HPDE6-E6E7 (cell line): ENCODE measurements around the gene SURF4.

Experiments used
- DNase-seq: peaks from one replicate; pipeline ENCODE4 v3.0.0; 2011; ENCODE audit warnings: missing footprints; ENCODE audit errors: extremely low spot score

SURF4 gene

GRCh38 chr9:133352635-133353340 lies 23.1 kb downstream of the SURF4 start:
- DNase-seq = no peak

GRCh38 chr9:133351908-133352634 lies 23.8 kb downstream of the SURF4 start:
- DNase-seq = no peak

DNA sequence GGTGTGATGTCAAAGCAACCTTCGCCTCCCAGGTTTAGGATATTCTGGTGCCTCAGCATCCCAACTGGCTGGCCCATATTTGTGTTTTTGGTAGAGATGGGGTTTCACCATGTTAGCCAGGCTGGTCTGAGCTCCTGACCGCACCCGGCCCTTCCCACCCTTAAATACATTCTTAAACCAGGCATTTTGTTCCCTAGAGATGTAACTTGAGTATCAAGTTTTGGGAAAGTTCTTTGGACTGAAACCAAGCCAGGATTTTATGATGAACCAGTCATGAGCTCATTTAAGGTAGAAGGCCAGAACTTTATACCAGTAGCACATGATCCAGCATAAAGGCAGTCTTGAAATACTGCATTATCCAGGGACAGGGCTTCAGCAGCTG lies 24.3 kb downstream of the SURF4 start:
- DNase-seq = no peak

DNA sequence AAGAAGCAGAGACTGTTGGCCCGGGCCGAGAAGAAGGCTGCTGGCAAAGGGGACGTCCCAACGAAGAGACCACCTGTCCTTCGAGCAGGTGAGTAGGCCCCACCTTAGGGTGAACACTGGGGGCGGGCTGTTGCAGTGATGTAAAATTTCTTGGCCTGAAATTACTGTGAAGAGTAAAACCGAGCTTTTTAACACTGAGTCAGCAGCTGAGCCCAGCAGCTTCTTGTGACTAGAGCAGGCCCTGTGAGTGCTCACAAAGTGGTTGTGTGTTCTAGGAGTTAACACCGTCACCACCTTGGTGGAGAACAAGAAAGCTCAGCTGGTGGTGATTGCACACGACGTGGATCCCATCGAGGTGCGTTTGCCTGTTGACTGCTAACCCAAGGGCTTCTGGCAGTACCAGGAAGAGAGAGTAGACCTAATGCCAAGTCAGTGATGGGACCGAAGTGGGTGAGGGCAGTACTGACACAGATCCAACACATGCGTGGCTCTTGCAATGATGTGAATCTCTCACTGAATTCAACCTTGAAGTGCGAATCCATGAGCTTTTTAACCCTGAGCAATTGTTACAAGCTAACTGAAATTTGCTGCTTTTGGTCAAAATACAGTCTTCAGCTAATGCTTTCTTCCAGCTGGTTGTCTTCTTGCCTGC lies 25.8 kb downstream of the SURF4 start:
- no peak for DNase-seq

- DNase-seq = no peak
These were observed 26.9 kb downstream of the SURF4 start for GRCh38 chr9:133348718-133349573.

- peak; percentile 81 for DNase-seq
These were observed 27.7 kb downstream of the SURF4 start, which contains the start of the genes MED22 and RPL7A for GRCh38 chr9:133347985-133348717. MED22 (minus strand) TSS chr9:133348131; CDS start chr9:133346662, 1,469 bp downstream. RPL7A (plus strand) TSS chr9:133348218; CDS start chr9:133348244, 26 bp downstream.

DNA sequence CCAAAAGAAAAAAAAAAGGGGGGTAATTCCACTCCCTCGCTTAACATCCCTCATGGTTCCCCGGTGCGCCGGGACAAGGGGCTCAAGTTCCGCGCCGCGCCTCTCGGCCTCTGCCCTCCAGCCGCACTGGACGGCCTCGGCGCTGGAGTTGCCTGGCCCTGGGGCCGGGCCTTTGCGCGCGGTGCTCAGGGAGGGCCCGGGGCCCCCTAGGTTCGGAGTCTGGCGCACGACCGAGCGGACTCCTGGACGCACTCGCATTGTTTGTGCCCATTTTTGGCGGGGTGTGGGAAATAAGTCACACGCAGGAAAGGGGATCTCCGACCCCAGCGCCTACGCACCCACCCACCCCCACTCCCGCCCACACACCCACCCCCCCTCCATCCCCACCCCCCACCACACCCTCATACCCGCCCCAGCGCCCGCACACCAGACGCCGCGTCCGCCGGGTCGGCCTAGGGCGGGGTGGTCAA lies 28.3 kb downstream of the SURF4 start:
- no peak for DNase-seq

DNA sequence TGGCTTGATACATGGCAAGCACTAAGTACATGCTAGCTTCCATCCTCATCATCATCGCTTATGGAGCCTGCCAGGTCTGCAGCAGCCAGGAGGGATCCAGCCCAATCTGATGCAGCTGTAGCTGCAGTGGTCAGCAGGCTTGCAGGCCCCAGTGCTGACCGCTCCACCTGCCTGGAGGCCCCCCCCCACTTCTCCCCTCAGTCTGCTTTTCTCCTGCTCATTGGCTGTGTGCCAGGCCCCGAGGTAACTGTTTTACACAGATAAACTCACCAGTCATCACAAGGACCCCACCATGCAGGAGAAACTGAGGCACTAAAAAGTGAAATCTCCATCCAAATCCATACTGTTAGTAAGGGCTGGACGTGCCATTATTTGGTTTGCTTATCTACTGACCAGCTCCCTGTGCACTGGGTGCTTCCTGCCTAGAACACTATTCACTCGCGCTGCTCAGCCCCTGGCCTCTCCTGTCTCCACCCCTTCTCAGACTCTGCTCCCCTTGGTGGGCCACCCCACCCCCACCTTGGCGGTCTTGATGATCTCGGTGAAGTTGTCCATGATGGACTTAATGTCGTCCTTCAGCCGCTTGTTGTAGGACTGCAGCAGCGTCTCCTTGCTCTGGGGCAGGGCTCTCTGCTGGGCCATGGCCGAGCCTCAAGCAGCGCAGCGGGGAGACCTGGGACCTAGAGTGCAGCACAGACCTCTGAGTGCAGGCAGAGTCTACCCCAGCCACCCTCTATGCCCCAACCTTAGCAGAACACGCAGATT lies 29.7 kb downstream of the SURF4 start:
- no peak for DNase-seq

DNA sequence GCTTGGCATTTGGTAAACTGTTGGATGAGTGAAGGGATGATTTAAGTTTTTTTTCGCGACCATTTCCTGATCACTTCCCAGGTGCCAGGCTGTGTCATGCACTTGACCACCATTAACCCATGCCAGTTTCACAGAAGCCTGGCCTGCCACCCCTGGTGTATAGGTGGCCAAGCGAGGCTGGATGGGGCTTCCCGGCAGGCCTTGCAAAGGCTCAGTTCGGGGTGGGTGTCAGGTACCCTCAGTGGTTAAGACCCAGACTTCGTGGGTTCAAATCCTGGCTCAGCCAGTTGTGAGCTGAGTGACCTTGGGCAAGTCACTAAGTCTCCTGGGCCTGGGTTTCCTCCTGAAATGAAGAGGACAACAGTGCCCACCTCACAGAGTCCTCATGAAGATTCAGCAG lies 30.3 kb downstream of the SURF4 start:
- DNase-seq = no peak

DNA sequence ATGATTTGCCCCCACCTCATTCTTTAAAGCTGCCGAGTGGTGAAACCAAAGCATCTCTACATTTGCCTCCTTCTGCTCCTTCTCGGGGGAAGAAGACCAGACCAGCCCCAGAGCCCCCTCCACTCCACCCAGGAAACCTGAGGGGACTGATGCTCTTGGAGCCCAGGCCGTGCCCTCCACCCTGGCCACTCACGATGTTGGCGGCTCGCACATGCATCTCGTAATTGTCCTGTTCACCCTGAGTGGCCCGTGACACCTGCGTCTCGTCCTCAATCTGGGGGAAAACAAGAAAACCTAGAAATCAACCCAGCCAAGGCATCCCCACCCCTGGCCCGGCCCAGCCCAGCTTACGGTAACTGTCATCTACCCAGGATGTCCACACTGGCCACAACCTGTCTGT lies 30.9 kb downstream of the SURF4 start:
- no peak for DNase-seq

GRCh38 chr9:133344071-133344470 lies 31.8 kb downstream of the SURF4 start:
- DNase-seq = no peak

- DNase-seq = no peak
These were observed 33.3 kb downstream of the SURF4 start for GRCh38 chr9:133342570-133342969.

- DNase-seq = no peak
These were observed 33.8 kb downstream of the SURF4 start for GRCh38 chr9:133342069-133342406.

- DNase-seq = no peak
These were observed 34.3 kb downstream of the SURF4 start for GRCh38 chr9:133341369-133342068.

GRCh38 chr9:133340916-133341315 lies 34.9 kb downstream of the SURF4 start:
- DNase-seq = no peak

- no peak for DNase-seq
These were observed 35.6 kb downstream of the SURF4 start for GRCh38 chr9:133340256-133340655.

DNA sequence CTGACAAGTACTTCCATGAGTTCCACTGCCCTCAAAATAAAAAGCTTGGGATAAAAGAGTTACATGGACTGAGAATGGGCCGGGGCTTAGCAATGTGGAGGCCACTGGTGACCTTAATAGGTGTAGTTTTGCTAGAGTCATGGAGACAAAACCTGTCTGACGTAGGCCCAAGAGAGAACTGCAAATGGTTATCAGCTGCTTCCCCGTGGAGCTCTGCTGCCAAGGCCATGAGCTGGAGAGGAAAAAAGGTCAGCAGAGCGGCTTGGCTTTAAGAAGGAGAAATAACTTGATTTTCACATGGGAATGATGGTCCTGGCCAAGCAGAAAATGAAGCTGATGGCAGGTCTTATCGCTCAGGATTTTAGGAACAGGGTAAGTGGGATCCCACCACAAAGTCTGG lies 36.2 kb downstream of the SURF4 start:
- no peak for DNase-seq

DNA sequence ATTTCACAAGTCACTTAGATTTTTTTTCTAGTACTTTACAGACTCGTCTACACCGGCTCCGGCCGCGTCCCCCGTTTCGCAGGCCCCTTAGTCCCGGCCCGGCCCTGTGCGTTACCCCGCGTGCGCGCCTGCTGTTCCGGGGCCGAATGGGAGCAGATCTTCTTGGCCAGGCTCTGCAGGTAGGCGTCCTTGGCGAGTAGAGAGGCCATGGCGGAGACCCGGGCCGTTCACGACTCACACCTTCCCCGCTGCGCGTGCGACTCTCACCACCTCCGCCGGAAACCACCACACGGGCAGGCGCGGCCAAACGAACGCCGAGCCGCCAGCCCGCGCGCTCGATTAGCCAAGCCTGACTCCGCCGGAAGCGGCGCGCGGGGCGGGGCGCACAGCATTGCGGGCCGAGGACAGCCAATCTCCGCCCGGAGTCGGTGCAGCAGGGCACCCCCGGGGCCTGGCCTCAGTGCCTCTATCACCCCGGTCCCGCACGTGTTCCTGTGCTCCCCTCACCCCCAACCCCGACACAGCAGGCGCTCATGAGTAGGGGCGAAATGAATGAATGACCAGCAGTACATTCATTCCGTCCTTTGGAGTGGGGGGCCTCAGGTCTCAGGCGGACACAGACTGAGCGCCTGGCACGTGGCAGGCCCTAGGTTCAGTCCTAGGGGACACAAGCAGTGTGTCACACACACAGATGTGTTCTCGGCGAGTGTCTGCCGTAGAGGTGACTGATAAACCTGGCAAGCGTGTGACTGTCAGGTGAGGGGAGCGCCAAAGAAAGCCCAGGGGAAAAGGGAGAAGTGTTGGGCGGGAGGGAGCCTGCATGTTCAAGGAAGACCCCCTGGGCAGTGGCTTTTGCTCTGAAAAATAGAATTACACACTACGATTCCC lies 39.7 kb downstream of the SURF4 start, which contains the start of gene SURF6:
TSS of gene SURF6 (minus strand) at position 265 of the 888 bp plus-strand sequence. CDS start at position 209, 56 bp downstream.
- peak; percentile 84 for DNase-seq
